Astrocyte (in vitro differentiated cells and primary cell): Measurements from ENCODE around the gene RAB9B. TPM values are rescaled to one million over a fixed set of nuclear protein-coding genes. Genes with fewer than 3 reads are reported as not detected.

ENCODE experiments used
- DNase-seq: peaks from one replicate; pipeline ENCODE4 v3.0.0-alpha.2; 2010; ENCODE audit warnings: low read depth
- FAIRE-seq: peaks from 2 replicates; lab custom pipeline; 2011; peaks lifted over from hg19 to GRCh38; lab: Jason Lieb, UNC
- H2AFZ ChIP-seq: 2 replicates; pipeline ENCODE4 v1.6.0; 2012; ENCODE audit warnings: low read depth, low read length, inconsistent platforms
- H3K27ac ChIP-seq: 2 replicates; pipeline ENCODE4 v1.5.1; 2011; ENCODE audit warnings: low read depth, low read length, inconsistent platforms
- H3K27me3 ChIP-seq: 2 replicates; pipeline ENCODE4 v1.6.0; 2011; ENCODE audit warnings: low read length, inconsistent platforms; ENCODE audit not compliant: insufficient read depth
- H3K36me3 ChIP-seq: 2 replicates; pipeline ENCODE4 v1.5.1; 2011; ENCODE audit warnings: low read length, inconsistent platforms; ENCODE audit not compliant: insufficient read depth
- H3K4me1 ChIP-seq: 2 replicates; pipeline ENCODE4 v1.5.1; 2011; ENCODE audit warnings: low read length, inconsistent platforms; ENCODE audit not compliant: insufficient read depth
- H3K4me2 ChIP-seq: 2 replicates; pipeline ENCODE4 v1.6.0; 2012; ENCODE audit warnings: low read length, inconsistent platforms
- H3K4me3 ChIP-seq: 2 replicates; pipeline ENCODE4 v1.5.1; 2011; ENCODE audit warnings: low read depth, mild to moderate bottlenecking, low read length, inconsistent platforms; ENCODE audit not compliant: insufficient read depth
- H3K79me2 ChIP-seq: 2 replicates; pipeline ENCODE4 v1.6.0; 2012; ENCODE audit warnings: mild to moderate bottlenecking, low read length, inconsistent platforms; ENCODE audit not compliant: insufficient read depth
- H3K9ac ChIP-seq: 2 replicates; pipeline ENCODE4 v1.6.0; 2012; ENCODE audit warnings: mild to moderate bottlenecking, low read length, inconsistent platforms
- H3K9me3 ChIP-seq: 2 replicates; pipeline ENCODE4 v1.5.1; 2012; ENCODE audit warnings: low read depth, mild to moderate bottlenecking, low read length, inconsistent platforms; ENCODE audit not compliant: insufficient read depth
- H4K20me1 ChIP-seq: 2 replicates; pipeline ENCODE4 v1.6.0; 2012; ENCODE audit warnings: low read length, inconsistent platforms; ENCODE audit not compliant: insufficient read depth
- H3K27ac Mint-ChIP-seq: one replicate; pipeline ENCODE4 v1.8.0; 2021; ENCODE audit warnings: mild to moderate bottlenecking, mixed read lengths; ENCODE audit not compliant: unreplicated experiment
- H3K27me3 Mint-ChIP-seq: one replicate; pipeline ENCODE4 v1.8.0; 2021; ENCODE audit warnings: low read depth, mixed read lengths; ENCODE audit not compliant: unreplicated experiment
- H3K36me3 Mint-ChIP-seq: one replicate; pipeline ENCODE4 v1.8.0; 2021; ENCODE audit warnings: low read depth, mixed read lengths; ENCODE audit not compliant: unreplicated experiment
- H3K4me1 Mint-ChIP-seq: one replicate; pipeline ENCODE4 v1.8.0; 2021; ENCODE audit warnings: low read depth, mixed read lengths; ENCODE audit not compliant: unreplicated experiment
- H3K4me3 Mint-ChIP-seq: one replicate; pipeline ENCODE4 v1.8.0; 2021; ENCODE audit warnings: mild to moderate bottlenecking, moderate library complexity, mixed read lengths; ENCODE audit not compliant: unreplicated experiment
- H3K9me3 Mint-ChIP-seq: one replicate; pipeline ENCODE4 v1.8.0; 2021; ENCODE audit warnings: mild to moderate bottlenecking, mixed read lengths; ENCODE audit not compliant: unreplicated experiment
- EZH2 ChIP-seq: IDR thresholded peaks from 2 replicates; pipeline ENCODE4 v1.6.1; 2012; ENCODE audit warnings: mild to moderate bottlenecking, low read length, inconsistent platforms; ENCODE audit not compliant: insufficient read depth
- total RNA-seq: library from RNA; stranded (reverse); gene quantifications from 2 replicates; pipeline ENCODE4 v1.2.1, GENCODE V29; 2021
- TF ChIP-seq, protein P1 (sequence below): IDR thresholded peaks from 2 replicates; pipeline ENCODE4 v1.5.1; 2011; ENCODE audit warnings: low read depth, mild to moderate bottlenecking, inconsistent platforms, low read length, moderate library complexity; ENCODE audit not compliant: insufficient read depth

The RAB9B gene
- total RNA-seq, 1 donor from 2014 or later, result 2.2 TPM

DNA sequence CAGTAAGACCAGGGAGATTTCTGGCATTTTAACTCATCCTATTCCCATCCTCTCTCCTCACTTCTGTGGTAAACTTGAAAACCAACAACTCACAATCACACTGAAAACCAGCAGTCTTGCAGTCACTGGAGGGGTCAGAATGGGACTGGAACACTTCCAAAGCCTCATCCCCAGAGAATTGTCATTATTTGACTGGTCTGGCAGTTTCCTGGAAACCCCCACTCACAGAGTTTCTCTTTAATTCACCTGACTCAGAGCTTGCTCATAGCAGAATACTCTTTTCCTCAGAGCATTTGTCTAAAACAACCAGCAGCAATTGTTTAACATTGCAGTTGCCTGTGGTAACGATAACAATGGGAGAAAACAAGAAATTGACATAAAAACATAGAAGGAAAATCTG, 7.3 kb upstream of the RAB9B start:
- H3K4me2 ChIP-seq, result no peak overlapping the region
- peaks cover 2% of the 10 kb centered on the region for H3K9me3 Mint-ChIP-seq
- H3K79me2 ChIP-seq, result no peaks in the 10 kb centered on the region
- H3K4me1 Mint-ChIP-seq, result no peaks in the 10 kb centered on the region
- H4K20me1 ChIP-seq, result no peaks in the 10 kb centered on the region
- H3K36me3 ChIP-seq, result no peaks in the 10 kb centered on the region
- H3K27ac Mint-ChIP-seq, result no peak overlapping the region
- H3K27me3 Mint-ChIP-seq, result no peaks in the 10 kb centered on the region
- TF ChIP-seq, protein P1, sequence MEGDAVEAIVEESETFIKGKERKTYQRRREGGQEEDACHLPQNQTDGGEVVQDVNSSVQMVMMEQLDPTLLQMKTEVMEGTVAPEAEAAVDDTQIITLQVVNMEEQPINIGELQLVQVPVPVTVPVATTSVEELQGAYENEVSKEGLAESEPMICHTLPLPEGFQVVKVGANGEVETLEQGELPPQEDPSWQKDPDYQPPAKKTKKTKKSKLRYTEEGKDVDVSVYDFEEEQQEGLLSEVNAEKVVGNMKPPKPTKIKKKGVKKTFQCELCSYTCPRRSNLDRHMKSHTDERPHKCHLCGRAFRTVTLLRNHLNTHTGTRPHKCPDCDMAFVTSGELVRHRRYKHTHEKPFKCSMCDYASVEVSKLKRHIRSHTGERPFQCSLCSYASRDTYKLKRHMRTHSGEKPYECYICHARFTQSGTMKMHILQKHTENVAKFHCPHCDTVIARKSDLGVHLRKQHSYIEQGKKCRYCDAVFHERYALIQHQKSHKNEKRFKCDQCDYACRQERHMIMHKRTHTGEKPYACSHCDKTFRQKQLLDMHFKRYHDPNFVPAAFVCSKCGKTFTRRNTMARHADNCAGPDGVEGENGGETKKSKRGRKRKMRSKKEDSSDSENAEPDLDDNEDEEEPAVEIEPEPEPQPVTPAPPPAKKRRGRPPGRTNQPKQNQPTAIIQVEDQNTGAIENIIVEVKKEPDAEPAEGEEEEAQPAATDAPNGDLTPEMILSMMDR, result no peak
- H3K4me3 ChIP-seq, result no peak overlapping the region
- no peaks in the 10 kb centered on the region for H3K4me1 ChIP-seq
- no peaks in the 10 kb centered on the region for H3K9me3 ChIP-seq
- DNase-seq (no peak), FAIRE-seq (no peak)
- H3K27ac ChIP-seq, result no peak overlapping the region
- no peak overlapping the region for H3K9ac ChIP-seq
- H3K4me3 Mint-ChIP-seq, result no peak overlapping the region
- H2AFZ ChIP-seq, result no peak overlapping the region
- no peaks in the 10 kb centered on the region for H3K36me3 Mint-ChIP-seq
- no peaks in the 10 kb centered on the region for H3K27me3 ChIP-seq

DNA sequence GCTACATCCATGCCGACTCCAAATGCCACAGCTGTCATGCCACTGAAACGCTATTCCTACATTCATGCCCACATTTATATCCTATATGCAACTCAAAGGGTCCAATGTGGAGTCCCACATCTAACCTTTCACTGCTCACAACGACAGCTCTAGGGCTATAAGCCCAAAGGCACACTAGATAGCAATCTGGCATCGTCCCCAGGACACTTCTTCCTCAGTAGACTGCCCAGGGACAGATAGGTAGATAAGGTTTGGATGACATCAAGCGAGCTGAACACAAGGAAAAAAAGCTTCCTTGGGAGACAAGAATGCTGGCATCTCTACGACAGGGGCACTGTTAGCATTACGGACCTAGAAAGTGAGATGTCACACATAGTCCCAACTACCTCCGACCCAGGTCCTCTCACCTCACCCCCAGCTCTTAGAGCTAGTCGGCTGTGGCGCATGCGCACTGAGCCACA, 685 bp downstream of the RAB9B start:
- H2AFZ ChIP-seq, result peak overlapping the region; percentile 78

DNA sequence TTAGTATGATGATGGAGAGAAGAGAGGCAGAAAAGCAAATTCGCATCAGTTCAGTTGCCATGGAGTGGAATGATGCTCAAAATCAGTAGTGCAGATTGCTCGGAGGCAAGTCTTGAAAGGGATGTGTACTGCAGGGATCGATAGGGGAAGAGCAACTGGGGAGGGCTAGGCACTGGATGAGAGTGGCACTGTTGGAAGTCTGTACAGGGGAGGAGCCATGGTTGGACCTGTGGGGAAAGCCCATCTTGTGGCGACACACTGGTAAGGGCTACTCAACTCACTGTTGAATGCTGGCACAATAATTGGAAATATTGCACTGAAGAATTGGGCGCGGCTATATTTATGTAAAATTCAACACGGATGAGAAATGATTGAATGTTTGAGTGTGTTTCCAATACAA, 1.2 kb downstream of the RAB9B start:
- no peaks in the 10 kb centered on the region for H3K36me3 Mint-ChIP-seq
- Histone ChIP-seq H2AFZ (no peak overlapping the region), H3K27ac (no peak overlapping the region), H3K4me2 (no peak overlapping the region), H3K4me3 (no peak overlapping the region), H3K27me3 (no peaks in the 10 kb centered on the region), H3K79me2 (no peaks in the 10 kb centered on the region), H4K20me1 (no peaks in the 10 kb centered on the region), H3K9me3 (no peaks in the 10 kb centered on the region), H3K36me3 (no peaks in the 10 kb centered on the region), H3K9ac (no peak overlapping the region), H3K4me1 (no peaks in the 10 kb centered on the region)
- H3K27me3 Mint-ChIP-seq, result no peaks in the 10 kb centered on the region
- peaks cover 1% of the 10 kb centered on the region for H3K4me1 Mint-ChIP-seq
- H3K27ac Mint-ChIP-seq, result no peak overlapping the region
- H3K9me3 Mint-ChIP-seq, result no peaks in the 10 kb centered on the region
- DNase-seq, result no peak
- TF ChIP-seq, protein P1, result no peak
- no peak for TF ChIP-seq EZH2
- H3K4me3 Mint-ChIP-seq, result peak overlapping the region; percentile 88
- FAIRE-seq, result peak; percentile 82

More for the DNA sequence above, 685 bp downstream of the RAB9B start:
- Mint-ChIP-seq H3K27ac (no peak overlapping the region), H3K4me3 (peak overlapping the region; percentile 88), H3K36me3 (no peaks in the 10 kb centered on the region), H3K9me3 (no peaks in the 10 kb centered on the region), H3K4me1 (peaks cover 1% of the 10 kb centered on the region), H3K27me3 (no peaks in the 10 kb centered on the region)
- H3K36me3 ChIP-seq, result no peaks in the 10 kb centered on the region
- H3K27ac ChIP-seq, result no peak overlapping the region
- H3K27me3 ChIP-seq, result no peaks in the 10 kb centered on the region
- no peaks in the 10 kb centered on the region for H3K79me2 ChIP-seq
- peak overlapping the region; percentile 69 for H3K4me3 ChIP-seq
- no peak for TF ChIP-seq EZH2
- TF ChIP-seq, protein P1, result no peak
- peak; percentile 71 for FAIRE-seq
- no peak for DNase-seq
- no peaks in the 10 kb centered on the region for H3K9me3 ChIP-seq
- no peaks in the 10 kb centered on the region for H4K20me1 ChIP-seq
- no peaks in the 10 kb centered on the region for H3K4me1 ChIP-seq
- peak overlapping the region; percentile 96 for H3K4me2 ChIP-seq
- peak overlapping the region; percentile 66 for H3K9ac ChIP-seq
